Adrenal gland (tissue), 5 donors: ENCODE data around the gene DUS1L.

Source experiments
- POLR2A ChIP-seq, 2 donors: fragments of 450-650 bp; IDR thresholded peaks; one replicate each; pipeline ENCODE4 v1.6.1; 2017; ENCODE audit warnings: antibody characterized with exemption in 2 of 2, mild to moderate bottlenecking in 2 of 2, moderate library complexity in 1 of 2
- TF ChIP-seq, protein P1 (sequence below), 6 experiments: fragments of 450-650 bp in 4 of 6; fragments of 200-600 bp in 2 of 6; sonication (generic) in 1 of 6; IDR thresholded peaks; 1 replicate in 5 of 6; 2 replicates in 1 of 6; pipeline versions ENCODE4 v1.5.1 to v1.8.0; 2016 to 2021; ENCODE audit warnings: antibody characterized with exemption in 6 of 6, mild to moderate bottlenecking in 2 of 6, moderate library complexity in 1 of 6
- donor health status: DM: no; HTN: no; CAD: no.

GRCh38 chr17:82083533-82084359 is 18.1 kb upstream of the DUS1L start:
- TF ChIP-seq, protein P1, sequence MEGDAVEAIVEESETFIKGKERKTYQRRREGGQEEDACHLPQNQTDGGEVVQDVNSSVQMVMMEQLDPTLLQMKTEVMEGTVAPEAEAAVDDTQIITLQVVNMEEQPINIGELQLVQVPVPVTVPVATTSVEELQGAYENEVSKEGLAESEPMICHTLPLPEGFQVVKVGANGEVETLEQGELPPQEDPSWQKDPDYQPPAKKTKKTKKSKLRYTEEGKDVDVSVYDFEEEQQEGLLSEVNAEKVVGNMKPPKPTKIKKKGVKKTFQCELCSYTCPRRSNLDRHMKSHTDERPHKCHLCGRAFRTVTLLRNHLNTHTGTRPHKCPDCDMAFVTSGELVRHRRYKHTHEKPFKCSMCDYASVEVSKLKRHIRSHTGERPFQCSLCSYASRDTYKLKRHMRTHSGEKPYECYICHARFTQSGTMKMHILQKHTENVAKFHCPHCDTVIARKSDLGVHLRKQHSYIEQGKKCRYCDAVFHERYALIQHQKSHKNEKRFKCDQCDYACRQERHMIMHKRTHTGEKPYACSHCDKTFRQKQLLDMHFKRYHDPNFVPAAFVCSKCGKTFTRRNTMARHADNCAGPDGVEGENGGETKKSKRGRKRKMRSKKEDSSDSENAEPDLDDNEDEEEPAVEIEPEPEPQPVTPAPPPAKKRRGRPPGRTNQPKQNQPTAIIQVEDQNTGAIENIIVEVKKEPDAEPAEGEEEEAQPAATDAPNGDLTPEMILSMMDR (IDR thresholded peaks at IDR 0.05) = no peak
- TF ChIP-seq POLR2A (IDR thresholded peaks at IDR 0.05) = no peak
